K562 (cell line): ENCODE results near the gene MAST3. TPM values are rescaled to one million over a fixed set of nuclear protein-coding genes. Genes with fewer than 3 reads are reported as not detected.
A peak's percentile ranks its signal among the peaks of the same experiment; 100 is the strongest.

Experiments used
- ATAC-seq: fragments of 200-7000 bp; cut with Tn5 transposase; 3 replicates; pipeline ENCODE4 v1.9.1; 2020; ENCODE audit warnings: moderate library complexity
- BruUV-seq: library from RNA; stranded (reverse); fragments of 400-500 nt; replicated peaks from 2 replicates; lab custom pipeline; 2021; lab: Mats Ljungman, UMichigan
- CTCF ChIA-PET: fragments of 300-600 bp; formaldehyde crosslinking; extraction: SDS; loops from one replicate; lab custom pipeline; 2021; ENCODE audit warnings: low intra/inter-chr PET ratio; lab: Yijun Ruan, JAX
- POLR2A ChIA-PET: fragments of 300-600, 350-650 bp; sonication (Branson Sonifier 250); formaldehyde crosslinking; extraction: SDS; loops from one replicate; lab custom pipeline; 2021; ENCODE audit warnings: antibody characterized with exemption, inconsistent platforms; lab: Yijun Ruan, JAX
- DNase-seq, 4 experiments: peaks; one replicate each; pipeline versions ENCODE4 v3.0.0 to v3.0.0-alpha.2; 2011 to 2018; ENCODE audit warnings: low spot score in 3 of 4, mixed read lengths in 3 of 4; ENCODE audit errors: extremely low read depth in 1 of 4
- FAIRE-seq: peaks from 2 replicates; lab custom pipeline; 2011; peaks lifted over from hg19 to GRCh38; lab: Jason Lieb, UNC
- H2AFZ ChIP-seq: 2 replicates; pipeline ENCODE4 v1.6.0; 2011; ENCODE audit warnings: low read depth, low read length, control low read depth, inconsistent platforms
- H3K27ac ChIP-seq: fragments of 200-600 bp; 3 replicates; pipeline ENCODE4 v1.8.0; 2011; ENCODE audit warnings: low read depth, mild to moderate bottlenecking, control low read depth, inconsistent platforms, low read length, moderate library complexity, mixed read lengths; ENCODE audit errors: extremely low read depth
- H3K27me3 ChIP-seq, 2 experiments: fragments of 300-600 bp in 1 of 2; 2 replicates in 1 of 2; 3 replicates in 1 of 2; pipeline versions ENCODE4 v1.6.0 to v1.8.0; 2011; ENCODE audit warnings: inconsistent platforms in 2 of 2, low read length in 2 of 2, mild to moderate bottlenecking in 1 of 2, mixed read lengths in 1 of 2, moderate library complexity in 1 of 2; ENCODE audit not compliant: control insufficient read depth in 2 of 2, insufficient read depth in 2 of 2
- H3K36me3 ChIP-seq: fragments of 300-600 bp; 3 replicates; pipeline ENCODE4 v1.8.0; 2011; ENCODE audit warnings: mild to moderate bottlenecking, low read length, inconsistent platforms; ENCODE audit not compliant: control insufficient read depth, insufficient read depth
- H3K4me1 ChIP-seq, 2 experiments: fragments of 200-600 bp in 1 of 2; replicated peaks in 1 of 2; 2 replicates in 1 of 2; 3 replicates in 1 of 2; pipeline versions ENCODE4 v1.5.1 to v1.8.0; 2011; ENCODE audit warnings: inconsistent platforms in 2 of 2, low read length in 2 of 2, mild to moderate bottlenecking in 1 of 2, mixed read lengths in 1 of 2, moderate library complexity in 1 of 2; ENCODE audit not compliant: control insufficient read depth in 2 of 2, insufficient read depth in 2 of 2
- H3K4me2 ChIP-seq: 2 replicates; pipeline ENCODE4 v1.6.1; 2011; ENCODE audit warnings: low read length, control low read depth, inconsistent platforms, mixed read lengths; ENCODE audit not compliant: insufficient read depth
- H3K4me3 ChIP-seq: fragments of 200-600 bp; sonication (generic), shearing (Covaris generic); 2 replicates; pipeline ENCODE4 v1.5.1; 2016; ENCODE audit warnings: control low read depth, inconsistent platforms
- H3K79me2 ChIP-seq: fragments of 200-600 bp; 3 replicates; pipeline ENCODE4 v1.8.0; 2011; ENCODE audit warnings: low read length, inconsistent platforms; ENCODE audit not compliant: control insufficient read depth, insufficient read depth
- H3K9ac ChIP-seq, 2 experiments: 2 replicates each; pipeline versions ENCODE4 v1.6.0 to v1.6.1; 2011; ENCODE audit warnings: low read depth in 2 of 2, low read length in 2 of 2, control low read depth in 1 of 2, inconsistent platforms in 1 of 2, mild to moderate bottlenecking in 1 of 2, mixed read lengths in 1 of 2; ENCODE audit not compliant: insufficient read depth in 1 of 2
- H3K9me1 ChIP-seq: one replicate; pipeline ENCODE4 v1.6.0; 2011; ENCODE audit warnings: inconsistent platforms, mild to moderate bottlenecking, low read length, moderate library complexity; ENCODE audit not compliant: control insufficient read depth, insufficient read depth
- H3K9me3 ChIP-seq: replicated peaks from 2 replicates; pipeline ENCODE4 v1.5.1; 2011; ENCODE audit warnings: low read depth, low read length, inconsistent platforms; ENCODE audit not compliant: control insufficient read depth, insufficient read depth
- H4K20me1 ChIP-seq: replicated peaks from 2 replicates; pipeline ENCODE4 v1.6.1; 2011; ENCODE audit warnings: low read length, inconsistent platforms, mixed read lengths; ENCODE audit not compliant: control insufficient read depth, insufficient read depth
- CHD2 ChIP-seq: IDR thresholded peaks from 2 replicates; pipeline ENCODE4 v1.6.1; 2011; ENCODE audit warnings: low read depth, low read length
- FOXK2 ChIP-seq, 2 experiments: fragments of 450-650 bp; IDR thresholded peaks in 1 of 2; conservative IDR thresholded peaks in 1 of 2; 2 replicates each; pipeline ENCODE4 v1.6.1; 2016; ENCODE audit warnings: low read depth in 2 of 2, mild to moderate bottlenecking in 1 of 2
- MLX ChIP-seq, 2 experiments: fragments of 450-650 bp in 1 of 2; sonication (generic) in 1 of 2; formaldehyde crosslinking; conservative IDR thresholded peaks; 2 replicates each; pipeline versions ENCODE4 v1.4.0 to v1.8.1; 2020 to 2022; ENCODE audit warnings: mild to moderate bottlenecking in 1 of 2, missing genetic modification reagents in 1 of 2
- SP1 ChIP-seq: sonication (generic); formaldehyde crosslinking; IDR thresholded peaks from 2 replicates; pipeline ENCODE4 v1.8.1; 2022; ENCODE audit warnings: mild to moderate bottlenecking, missing genetic modification reagents
- WGBS: fragments of 100-300 bp; shearing (Covaris generic); methylation state at CpG from one replicate; pipeline ENCODE4 v1.1.6; 2016; ENCODE audit warnings: low coverage, mixed read lengths; ENCODE audit not compliant: insufficient coverage; ENCODE audit errors: missing lambda C conversion rate; 5-methylcytosine and 5-hydroxymethylcytosine counted together
- in situ Hi-C: fragments of 300-500 bp; cut with MboI; formaldehyde crosslinking; loops from 4 replicates; pipeline ENCODE4 v1.15.0; 2018; ENCODE audit warnings: inconsistent platforms, mixed read lengths
- intact Hi-C: fragments of 100-400 bp; cut with micrococcal nuclease; formaldehyde crosslinking; loops from 2 replicates; pipeline ENCODE4 v1.14.2; 2022
- polyA plus RNA-seq, 8 experiments: library from polyadenylated mRNA; depleted of rRNA in 4 of 8; stranded (reverse) in 5 of 8; unstranded in 3 of 8; fragments of >200 nt; fragmentation: Nextera tagmentation in 2 of 8; fragmentation: Illumina TruSeq in 1 of 8; extraction: Ambion mirVana in 2 of 8; extraction: Trizol in 1 of 8; gene quantifications; 2 replicates each; pipeline versions ENCODE4 v1.2.1 to v1.2.3, GENCODE V29; 2011 to 2014; ENCODE audit warnings: inconsistent platforms in 1 of 8, missing spikeins in 1 of 8
- total RNA-seq, 7 experiments: library from RNA; depleted of rRNA in 6 of 7; stranded (reverse); fragments of >200 nt in 6 of 7; fragmentation: Illumina TruSeq in 2 of 7; extraction: Trizol in 2 of 7; gene quantifications; 2 replicates each; pipeline versions ENCODE4 v1.2.1 to v1.2.3, GENCODE V29; 2011 to 2021; ENCODE audit warnings: low replicate concordance in 1 of 7

The MAST3 gene
- total and polyA plus RNA-seq, 9 of the 15 experiments (the other 6 are each of a cell fraction or from before 2014, with no cell fraction given) = 0.94 to 9.9 (median 2.4) TPM

- in situ Hi-C loops = no loop called here
- 0 out of 2 replicates have a peak, but pooled peaks have one; percentile 32 for TF ChIP-seq SP1 (CRISPR knock-in tag)
- 0 out of 4 replicates have a peak, but pooled peaks of 1 of the 2 experiments have one; percentile 12 for TF ChIP-seq FOXK2 (conservative IDR thresholded peaks at IDR 0.05 in 1 of 2, IDR thresholded peaks at IDR 0.05 in 1 of 2; ENCODE audit: low read depth in 2 of 2)
- 0 out of 4 replicates have a peak, but pooled peaks of 1 of the 2 experiments have one; percentile 34 for TF ChIP-seq MLX (CRISPR knock-in tag; conservative IDR thresholded peaks at IDR 0.05)
- TF ChIP-seq CHD2 = no peak
- TF ChIP-seq, all 486 proteins: peak for 3
Observed at GRCh38 chr19:18191640-18192062, 94.1 kb downstream of the MAST3 start.

More at GRCh38 chr19:18191640-18192062, 94.1 kb downstream of the MAST3 start:
- DNase-seq (no peak), FAIRE-seq (no peak), ATAC-seq (no peak)
- Histone ChIP-seq H3K4me2 (peak overlapping the region; percentile 81), H3K9me3 (no peaks in the 10 kb centered on the region), H3K27me3 (no peaks in the 10 kb centered on the region), H2AFZ (peak overlapping the region; percentile 88), H3K4me3 (peak overlapping the region; percentile 48), H3K27ac (peak overlapping the region; percentile 67), H4K20me1 (peaks cover 6% of the 10 kb centered on the region; the same call in 1 of the 2 replicates), H3K79me2 (peaks cover 18% of the 10 kb centered on the region), H3K4me1 (peaks cover 17 to 49% of the 10 kb centered on the region in 2 experiments; a peak in 4 of 5 replicates), H3K9ac (peak overlapping the region; percentile 17 to 58; a peak in 3 of 4 replicates), H3K36me3 (peaks cover 16% of the 10 kb centered on the region; the same call in 2 of the 3 replicates), H3K9me1 (no peaks in the 10 kb centered on the region)
- WGBS = 65% methylated on average over 5 of the region's 5 CpGs
- CTCF ChIA-PET = interaction anchor here (1.0 to 1.3 kb wide), 2 partner anchors 60 to 79 kb away, joined by 3 to 5 read pairs; no protein-coding TSS in a partner anchor
- POLR2A ChIA-PET = interaction anchor here (0.8 to 1.8 kb wide), 12 partner anchors 9 to 227 kb away, joined by 3 to 10 read pairs (median 4); partner anchors contain the start of genes JUND and SSBP4
- intact Hi-C loops = loop anchor here (1.0 kb wide), 1 partner anchor 132 kb away; the partner anchor contains the start of gene LSM4
- no TSS peak for BruUV-seq
